ENCODE results near the gene PIK3R2.
"Not testable (repeated sequence)": the region's sequence is repeated elsewhere in the genome, so short reads cannot be mapped to it uniquely, and the experiment has no call there.

Gene PIK3R2

DNA sequence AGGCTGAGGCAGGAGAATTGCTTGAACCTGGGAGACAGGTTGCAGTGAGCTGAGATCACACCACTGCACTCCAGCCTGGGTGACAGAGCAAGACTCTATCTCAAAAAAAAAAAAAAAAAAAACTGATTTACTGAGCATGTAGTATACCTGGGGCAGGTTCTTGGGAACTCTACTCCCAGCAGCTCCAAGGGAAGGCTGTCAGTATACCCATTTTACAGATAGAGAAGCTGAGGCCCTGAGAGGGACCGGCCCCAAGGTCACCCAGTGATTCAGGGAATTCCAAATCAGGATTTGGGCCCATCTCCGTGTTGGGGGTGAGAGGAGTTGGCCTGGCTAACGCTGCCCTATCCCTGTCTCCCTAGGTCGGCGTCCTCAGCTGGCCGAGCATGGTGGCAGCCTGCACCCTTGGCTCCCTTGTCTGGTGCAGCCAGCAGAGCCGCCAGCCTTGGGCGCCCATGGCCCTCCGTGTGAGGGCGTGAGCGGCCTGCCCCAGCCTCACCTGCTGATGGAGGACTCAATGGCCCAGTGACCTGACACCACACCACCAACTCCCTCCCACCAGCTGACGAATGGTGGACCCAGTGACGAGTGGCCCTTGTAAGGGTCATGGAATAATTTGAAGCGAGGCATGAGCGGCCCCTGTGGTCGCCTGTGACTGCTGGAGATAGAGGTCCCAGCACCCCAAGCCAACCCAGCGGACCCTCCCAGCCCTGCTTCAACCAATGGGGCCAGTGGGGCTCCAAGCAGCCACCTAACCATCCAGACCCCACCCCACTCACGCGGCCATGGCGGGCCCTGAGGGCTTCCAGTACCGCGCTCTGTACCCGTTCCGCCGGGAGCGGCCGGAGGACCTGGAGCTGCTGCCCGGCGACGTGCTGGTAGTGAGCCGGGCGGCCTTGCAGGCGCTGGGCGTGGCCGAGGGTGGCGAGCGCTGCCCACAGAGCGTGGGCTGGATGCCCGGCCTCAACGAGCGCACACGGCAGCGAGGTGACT is 2.4 kb downstream of the PIK3R2 start:
- DNase-seq (ENCODE audit: low read depth in 2 of 2) = no peak

DNA sequence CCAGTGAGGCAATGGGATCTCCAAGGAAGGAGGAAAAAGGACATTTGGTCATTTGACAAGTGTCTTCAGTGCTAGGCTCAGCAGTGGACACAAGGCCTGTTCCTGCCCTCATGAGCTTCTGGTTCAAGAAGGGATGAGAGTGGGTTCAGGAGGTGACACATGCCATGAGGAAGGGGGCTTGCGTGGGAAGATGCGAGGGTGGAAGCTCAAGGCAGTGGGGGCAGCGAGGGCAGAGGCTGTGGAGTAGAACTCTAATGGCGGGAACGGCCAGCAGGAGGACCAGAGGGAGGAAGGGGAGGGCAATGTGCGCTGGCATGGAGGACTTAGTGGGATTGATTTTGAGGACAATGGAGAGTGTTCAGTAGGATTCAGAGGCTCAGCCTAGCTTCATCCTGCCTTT is 3.3 kb downstream of the PIK3R2 start:
- DNase-seq (ENCODE audit: low read depth in 2 of 2) = no peak

DNA sequence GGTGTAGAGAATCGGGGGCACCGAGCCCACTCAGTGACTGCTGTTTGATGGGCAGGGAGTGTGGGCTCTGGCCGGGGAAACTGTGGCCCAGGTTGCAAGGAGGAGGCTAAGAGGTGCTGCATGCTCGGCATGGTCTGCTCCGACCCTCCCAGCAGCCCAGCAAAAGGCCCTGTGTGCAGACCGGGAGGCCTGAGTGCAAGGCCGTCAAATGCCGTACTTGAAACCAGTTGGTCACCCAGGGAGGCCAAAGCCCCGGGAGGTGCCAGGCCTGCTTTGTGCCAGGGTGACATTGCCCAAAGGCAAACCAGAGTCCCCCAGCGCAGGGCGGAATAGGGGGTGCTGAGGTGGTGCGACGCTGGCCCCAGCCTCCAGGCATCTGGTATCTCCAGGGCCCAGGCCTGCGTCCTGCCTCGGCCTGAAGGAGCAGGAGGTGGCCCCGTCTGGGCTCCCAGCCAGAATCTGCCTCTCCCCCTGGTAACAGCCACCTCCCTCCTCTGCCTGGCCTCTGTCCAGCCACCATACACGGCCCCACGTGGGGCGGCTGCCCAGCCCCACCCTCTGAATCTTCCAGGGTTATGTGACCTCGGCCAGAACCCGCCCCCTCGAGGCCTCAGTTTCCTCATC is 4.0 kb downstream of the PIK3R2 start:
- DNase-seq (ENCODE audit: low read depth in 2 of 2) = no peak

DNA sequence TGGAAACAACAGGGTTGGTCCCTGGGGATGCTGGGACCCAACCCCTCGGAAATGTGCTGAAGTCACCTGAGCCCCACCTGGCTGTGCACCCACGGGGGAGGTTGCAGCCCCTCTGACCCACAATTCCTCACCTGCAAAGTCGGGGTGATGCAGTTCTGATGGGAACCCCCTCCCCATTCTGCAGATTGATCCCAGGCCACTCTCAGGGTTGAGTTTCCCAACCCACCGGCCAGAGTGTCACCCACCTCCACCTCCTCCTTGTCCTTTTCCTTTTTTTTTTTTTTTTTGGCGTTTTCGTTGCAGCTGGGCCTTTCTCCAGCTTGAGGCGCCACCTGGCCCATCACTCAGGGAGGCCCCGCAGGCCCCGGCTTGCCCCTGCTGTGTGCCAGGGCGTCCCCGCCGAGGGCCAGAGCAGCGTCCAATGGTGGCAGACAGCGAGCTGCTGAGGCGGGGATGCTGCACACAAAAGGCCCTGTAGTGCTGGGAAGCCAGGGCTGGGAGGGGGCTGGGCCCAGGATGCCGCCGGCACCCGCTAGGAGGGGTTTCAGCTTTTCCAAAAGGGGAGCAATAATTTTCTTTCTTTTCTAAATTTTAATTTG is 4.6 kb downstream of the PIK3R2 start:
- DNase-seq (ENCODE audit: low read depth in 2 of 2) = no peak

DNA sequence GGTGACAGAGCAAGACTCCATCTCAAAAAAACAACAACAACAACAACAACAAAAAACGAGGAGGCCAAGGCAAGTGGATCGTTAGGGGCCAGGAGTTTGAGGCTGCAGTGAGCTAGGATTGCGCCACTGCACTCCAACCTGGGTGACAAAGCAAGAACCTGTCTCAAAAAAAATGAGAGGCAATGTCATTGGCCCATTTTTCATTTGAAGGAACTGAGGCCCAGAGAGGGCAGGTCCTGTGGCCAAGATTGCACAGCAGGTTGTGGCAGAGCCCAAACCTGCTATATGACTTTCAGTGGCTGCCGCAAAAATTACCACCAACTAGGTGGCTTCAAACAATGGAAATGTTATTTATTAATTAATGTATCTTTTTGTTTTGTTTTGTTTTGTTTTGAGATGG is 5.5 kb downstream of the PIK3R2 start:
- no peak for DNase-seq (ENCODE audit: low read depth in 2 of 2)

DNA sequence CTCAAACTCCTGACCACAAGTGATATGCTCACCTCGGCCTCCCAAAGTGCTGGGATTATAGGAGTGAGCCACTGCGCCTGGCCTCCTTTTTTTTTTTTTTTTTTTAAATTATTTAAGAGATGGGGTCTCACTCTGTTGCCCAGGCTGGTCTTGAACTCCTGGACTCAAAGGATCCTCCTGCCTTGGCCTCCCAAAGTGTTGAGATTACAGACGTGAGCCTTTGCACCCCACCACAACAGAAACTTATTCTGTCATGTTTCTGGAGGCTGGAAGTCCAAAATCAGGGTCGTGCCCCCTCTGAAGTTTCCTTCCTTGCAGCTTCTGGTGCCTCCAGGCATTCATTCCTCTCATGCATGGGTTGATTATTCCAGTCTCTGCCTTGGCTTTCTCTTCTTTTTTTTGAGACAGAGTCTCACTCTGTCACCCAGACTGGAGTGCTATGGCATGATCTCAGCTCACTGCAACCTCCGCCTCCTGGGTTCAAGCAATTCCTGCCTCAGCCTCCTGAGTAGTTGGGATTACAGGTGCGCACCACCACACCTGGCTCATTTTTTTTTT is 6.2 kb downstream of the PIK3R2 start:
- DNase-seq (ENCODE audit: low read depth in 2 of 2) = not testable (repeated sequence)

DNA sequence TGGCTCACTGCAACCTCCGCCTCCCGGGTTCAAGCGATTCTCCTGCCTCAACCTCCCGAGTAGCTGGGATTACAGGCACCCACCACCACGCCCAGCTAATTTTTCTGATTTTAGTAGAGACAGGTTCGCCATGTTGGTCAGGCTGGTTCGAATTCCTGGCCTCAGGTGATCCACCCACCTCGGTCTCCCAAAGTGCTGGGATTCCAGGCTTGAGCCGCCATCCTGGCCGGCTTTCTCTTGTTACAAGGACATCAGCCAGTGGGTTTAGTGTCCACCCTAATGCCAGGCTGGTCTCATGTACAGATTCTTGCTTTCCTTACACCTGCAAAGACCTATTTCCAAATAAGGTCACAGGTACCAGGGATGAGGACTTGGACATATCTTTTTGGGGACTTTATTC is 6.8 kb downstream of the PIK3R2 start:
- DNase-seq (ENCODE audit: low read depth in 2 of 2) = no peak

DNA sequence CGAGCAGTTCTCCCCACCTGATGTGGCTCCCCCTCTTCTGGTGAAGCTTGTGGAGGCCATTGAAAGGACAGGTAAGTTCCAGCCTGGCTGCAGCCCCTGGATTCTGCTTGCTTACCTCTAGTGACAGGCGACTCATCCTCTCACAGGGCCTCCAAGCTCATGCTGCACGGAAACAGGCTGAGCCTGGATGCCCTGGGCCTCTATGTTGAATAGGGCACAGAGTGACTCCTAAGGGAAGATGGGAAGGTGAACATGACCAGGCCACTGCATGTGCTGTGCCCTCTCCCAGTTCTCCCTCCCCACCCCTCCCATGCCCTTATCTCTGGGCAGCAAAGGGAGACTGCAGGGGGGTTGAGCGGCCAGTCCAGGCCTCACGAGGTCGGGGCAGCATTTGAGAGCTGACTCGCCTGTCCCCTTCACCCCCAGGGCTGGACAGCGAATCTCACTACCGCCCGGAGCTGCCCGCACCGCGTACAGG is 7.6 kb downstream of the PIK3R2 start:
- DNase-seq (ENCODE audit: low read depth in 2 of 2) = no peak

DNA sequence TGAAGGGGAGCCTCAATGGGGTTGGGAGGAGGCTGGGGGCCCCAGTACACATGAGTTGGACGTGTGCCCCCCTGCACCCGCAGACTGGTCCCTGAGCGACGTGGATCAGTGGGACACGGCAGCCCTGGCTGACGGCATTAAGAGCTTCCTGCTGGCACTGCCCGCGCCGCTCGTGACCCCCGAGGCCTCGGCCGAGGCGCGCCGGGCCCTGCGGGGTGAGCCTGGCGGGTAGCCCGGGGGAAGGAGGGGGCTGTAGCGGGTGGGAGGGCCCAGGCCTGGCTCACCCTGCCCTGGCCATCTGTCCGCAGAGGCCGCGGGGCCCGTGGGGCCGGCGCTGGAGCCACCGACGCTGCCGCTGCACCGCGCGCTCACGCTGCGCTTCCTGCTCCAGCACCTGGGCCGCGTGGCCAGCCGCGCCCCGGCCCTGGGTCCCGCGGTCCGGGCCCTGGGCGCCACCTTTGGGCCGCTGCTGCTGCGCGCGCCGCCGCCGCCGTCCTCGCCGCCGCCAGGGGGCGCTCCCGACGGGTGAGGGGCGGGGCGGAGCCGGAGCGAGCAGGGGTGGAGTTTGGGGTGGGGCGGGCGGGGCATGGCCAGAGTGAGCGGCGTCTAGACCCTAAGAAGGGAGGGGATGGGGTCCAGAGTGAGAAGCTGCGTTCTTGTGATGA is 8.1 kb downstream of the PIK3R2 start:
- peak; percentile 63 to 67 for DNase-seq (ENCODE audit: low read depth in 2 of 2)

DNA sequence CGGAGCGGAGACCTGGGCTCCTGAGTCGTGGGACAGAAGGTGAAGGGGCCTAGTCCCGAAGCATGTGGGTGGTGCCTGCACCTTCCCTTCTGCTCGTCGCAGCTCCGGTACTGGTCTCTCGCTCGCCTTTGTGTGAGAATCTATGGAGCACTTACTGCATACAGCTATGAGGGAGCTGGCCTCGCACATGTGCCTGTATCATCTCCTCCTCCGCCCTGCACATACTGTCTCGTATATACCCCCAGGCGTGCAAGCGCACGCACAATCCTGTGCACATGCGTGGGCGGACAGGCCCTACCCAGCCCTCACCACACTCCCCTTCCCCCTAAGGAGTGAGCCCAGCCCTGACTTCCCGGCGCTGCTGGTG is 8.7 kb downstream of the PIK3R2 start:
- no peak for DNase-seq (ENCODE audit: low read depth in 2 of 2)

DNA sequence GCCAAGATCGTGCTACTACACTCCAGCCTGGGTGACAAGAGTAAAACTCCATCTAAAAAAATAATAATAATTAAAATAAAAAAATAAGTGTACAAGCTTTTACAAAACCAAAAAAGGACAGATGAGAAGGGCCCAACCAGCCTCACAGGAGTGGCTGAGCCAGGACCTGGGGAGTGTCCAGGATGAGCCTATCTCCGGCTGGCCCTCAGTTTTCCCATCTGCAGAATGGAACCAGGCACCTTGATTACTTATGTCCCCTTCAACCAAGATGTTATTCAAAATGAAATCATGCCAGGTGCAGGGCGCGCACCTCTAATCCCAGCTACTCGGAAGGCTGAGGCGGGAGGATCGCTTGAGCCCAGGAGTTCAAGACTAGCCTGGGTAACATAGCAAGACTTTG is 11.1 kb downstream of the PIK3R2 start:
- DNase-seq (ENCODE audit: low read depth in 2 of 2) = no peak

DNA sequence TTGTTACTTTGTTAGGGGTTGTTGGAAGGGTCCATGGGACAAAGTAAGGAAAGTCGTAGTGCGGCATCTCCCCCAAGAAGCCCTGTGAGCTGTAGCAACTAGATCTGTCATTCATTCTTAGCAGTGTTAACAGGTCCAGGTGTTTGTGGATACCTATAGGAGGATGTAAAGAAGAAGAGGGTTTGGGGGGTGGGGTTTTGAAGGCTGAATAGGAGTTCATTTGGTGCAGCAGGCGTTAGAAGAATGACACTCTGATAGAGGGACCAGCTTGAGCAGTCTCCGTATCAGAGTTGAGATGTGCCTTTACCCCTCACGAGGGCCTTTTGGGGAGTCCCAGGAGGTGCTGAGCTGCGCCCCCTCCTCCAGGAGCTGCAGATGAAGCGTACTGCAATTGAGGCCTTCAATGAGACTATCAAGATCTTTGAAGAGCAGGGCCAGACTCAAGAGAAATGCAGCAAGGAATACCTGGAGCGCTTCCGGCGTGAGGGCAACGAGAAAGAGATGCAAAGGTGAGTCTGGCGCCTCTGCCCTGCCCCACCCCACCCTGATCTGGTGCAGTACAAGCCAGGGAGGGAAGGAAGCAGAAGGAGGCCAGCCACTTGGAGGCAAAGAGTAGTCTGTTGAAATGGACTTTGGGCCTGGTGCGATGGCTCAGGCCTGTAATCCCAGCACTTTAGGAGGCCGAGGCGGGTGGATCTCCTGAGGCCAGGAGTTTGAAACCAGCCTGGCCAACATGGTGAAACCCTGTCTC is 13.0 kb downstream of the PIK3R2 start:
- no peak for DNase-seq (ENCODE audit: low read depth in 2 of 2)

DNA sequence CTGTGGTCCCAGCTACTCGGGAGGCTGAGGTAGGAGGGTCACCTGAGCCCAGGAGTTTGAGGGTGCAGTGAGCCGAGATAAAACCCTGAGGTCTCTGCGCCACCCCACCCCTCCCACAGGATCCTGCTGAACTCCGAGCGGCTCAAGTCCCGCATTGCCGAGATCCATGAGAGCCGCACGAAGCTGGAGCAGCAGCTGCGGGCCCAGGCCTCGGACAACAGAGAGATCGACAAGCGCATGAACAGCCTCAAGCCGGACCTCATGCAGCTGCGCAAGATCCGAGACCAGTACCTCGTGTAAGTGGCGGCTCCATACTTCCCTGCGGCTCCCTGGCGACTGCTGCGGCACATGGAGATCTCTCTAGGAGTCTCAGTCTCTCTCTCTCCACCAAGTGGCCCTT is 14.0 kb downstream of the PIK3R2 start:
- no peak for DNase-seq (ENCODE audit: low read depth in 2 of 2)

DNA sequence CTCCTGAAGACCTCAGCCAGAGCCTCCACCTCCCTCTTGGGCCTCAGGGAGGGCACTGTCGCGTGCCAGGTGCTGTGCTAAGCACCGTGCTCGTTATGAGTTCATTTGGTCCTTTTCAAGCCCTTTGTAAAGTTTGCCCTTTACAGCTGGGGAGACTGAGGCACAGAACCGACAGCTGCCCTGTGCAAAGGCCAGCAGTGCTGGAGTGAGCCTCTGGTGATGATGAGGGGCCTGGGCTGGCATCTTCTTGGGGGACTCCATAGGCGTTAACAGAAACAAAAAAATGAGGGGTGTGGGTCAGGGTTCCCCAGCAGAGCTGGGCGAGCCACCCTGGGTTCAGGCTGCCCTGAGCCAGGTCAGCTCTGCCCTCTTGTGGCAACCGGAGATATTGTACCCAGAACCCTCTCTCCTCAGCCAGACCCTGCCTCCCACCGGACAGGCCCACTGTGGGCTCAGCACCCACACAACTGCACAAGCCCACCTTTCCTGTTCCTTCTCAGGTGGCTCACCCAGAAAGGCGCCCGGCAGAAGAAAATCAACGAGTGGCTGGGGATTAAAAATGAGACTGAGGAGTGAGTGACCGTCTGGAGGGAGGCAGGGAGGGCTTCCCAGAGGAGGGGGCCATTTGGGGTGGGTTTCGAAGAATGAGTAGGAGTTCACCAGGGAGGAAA is 15.1 kb downstream of the PIK3R2 start:
- DNase-seq (ENCODE audit: low read depth in 2 of 2) = no peak

DNA sequence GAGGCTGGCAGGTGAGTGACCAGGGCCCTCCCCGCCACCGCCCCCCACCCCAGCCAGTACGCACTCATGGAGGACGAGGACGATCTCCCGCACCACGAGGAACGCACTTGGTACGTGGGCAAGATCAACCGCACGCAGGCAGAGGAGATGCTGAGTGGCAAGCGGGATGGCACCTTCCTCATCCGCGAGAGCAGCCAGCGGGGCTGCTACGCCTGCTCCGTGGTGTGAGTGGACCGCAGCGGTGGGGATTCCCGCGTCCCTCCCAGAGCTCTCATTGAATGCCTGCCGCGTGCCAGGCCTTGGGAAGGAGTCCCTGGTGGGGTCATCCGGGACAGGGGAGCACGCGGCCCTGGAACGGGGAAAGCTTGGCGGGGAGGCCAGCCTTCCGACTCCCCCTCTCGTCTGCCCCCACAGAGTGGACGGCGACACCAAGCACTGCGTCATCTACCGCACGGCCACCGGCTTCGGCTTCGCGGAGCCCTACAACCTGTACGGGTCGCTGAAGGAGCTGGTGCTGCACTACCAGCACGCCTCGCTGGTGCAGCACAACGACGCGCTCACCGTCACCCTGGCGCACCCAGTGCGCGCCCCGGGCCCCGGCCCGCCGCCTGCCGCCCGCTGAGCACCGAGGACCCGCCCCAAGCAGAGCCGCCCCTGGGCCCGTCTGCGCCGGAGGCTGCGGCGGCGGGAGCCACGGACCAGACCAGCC is 15.9 kb downstream of the PIK3R2 start:
- DNase-seq (ENCODE audit: low read depth in 2 of 2) = no peak

DNA sequence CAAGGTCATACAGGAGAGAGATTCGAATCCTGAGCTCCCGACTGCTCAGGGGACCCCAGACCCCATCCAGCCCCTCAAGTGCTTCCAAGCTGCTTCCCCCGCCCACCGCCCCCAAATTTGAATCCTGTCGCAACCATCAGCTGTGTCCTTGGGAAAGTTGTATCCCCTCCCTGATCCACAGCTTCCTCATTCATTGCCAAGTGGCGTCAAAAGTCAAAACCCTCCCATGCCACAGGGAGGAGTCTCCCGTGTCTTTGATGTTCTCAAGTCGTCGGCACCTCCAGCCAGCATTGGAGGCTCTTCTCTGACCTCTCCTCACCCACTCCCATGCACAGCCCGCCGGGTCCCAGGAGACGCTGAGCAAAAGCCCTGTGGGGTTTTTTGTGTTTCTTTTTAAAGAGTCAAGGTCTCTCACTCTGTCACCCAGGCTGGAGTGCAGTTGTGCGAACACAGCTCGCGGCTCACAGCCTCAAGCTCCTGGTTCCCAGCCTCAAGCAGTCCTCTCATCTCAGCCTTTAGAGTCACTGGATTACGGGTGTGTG is 17.8 kb downstream of the PIK3R2 start:
- no peak for DNase-seq (ENCODE audit: low read depth in 2 of 2)

DNA sequence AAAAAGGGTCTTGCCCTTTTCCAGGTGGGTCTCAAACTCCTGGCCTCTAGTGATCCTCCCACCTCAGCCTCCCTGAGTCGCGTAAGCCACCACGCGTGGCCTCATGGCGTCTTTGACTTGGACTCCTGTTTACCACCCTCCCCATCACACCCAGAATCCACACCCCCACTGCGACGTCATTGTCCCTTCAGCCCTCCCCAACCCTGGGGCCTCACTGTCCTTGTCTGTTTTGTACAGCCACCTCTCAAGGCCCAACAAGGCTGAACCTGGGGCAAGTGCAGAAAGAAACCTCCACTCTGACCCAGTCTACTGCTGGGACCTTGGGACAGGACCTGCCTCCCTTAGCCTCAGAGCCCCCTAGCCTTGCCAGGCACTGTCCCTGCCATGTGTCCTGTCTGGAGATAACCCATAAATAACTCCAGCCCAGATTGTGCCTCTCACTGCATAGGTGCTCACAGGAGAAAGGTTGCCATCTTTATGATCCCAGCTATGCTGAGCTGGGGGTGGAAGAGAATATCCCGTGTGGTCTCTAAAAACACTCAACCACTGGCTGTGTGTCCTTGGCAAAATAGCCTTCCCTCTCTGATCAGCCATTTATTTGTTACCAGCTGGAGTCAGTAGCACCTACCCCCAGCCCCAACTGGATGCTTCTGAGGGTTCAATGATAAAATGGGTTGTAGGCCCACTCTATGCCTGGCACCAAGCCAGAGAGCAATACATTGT is 18.8 kb downstream of the PIK3R2 start:
- no peak for DNase-seq (ENCODE audit: low read depth in 2 of 2)

DNA sequence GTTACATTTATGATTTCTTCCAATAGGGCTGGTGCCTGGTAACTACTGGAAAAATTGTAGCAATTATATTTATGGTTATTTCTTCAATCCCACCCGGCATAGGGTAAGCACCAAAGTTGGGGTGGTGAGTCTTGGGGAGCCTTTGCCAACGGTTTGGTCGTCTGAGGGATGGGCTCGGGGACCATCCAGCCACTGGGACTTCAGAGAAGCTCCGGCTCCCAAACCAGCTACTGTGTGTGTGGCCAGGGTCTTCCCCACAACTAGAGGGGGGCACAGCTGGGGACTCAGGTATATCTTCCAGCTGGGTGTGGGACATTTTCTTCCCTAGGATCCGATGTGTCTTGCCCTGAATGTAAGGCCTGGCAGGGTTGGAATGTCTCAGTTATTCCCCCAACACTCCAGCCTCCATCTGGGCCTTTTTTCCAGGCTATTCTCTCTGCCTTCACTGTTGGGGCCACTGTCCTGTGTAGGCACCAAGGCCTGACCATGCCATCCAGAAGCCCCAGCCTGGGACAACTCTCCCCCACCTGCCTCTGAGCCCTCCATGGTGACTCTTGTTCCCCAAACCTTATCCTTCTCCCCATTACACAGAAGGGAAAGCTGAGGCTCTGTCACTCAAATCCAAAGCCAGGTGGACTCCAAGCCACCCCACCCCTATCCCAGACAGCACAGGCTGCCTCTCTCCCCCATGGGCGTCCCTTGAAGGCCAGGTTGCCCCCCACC is 19.5 kb downstream of the PIK3R2 start:
- no peak for DNase-seq (ENCODE audit: low read depth in 2 of 2)
